Smooth muscle cell (in vitro differentiated cells): Measurements from ENCODE around the gene MYO1D. TPM values are rescaled to one million over a fixed set of nuclear protein-coding genes. Genes with fewer than 3 reads are reported as not detected.

ENCODE experiments used
- DNase-seq: peaks from one replicate; lab custom pipeline; 2025; ENCODE audit not compliant: unreplicated experiment; lab: John Stamatoyannopoulos, UW
- H2AFZ ChIP-seq: fragments of 200-600 bp; sonication (generic); 2 replicates; pipeline ENCODE4 v1.6.0; 2016; ENCODE audit warnings: antibody characterized with exemption, low read depth, mild to moderate bottlenecking
- H3F3A ChIP-seq: fragments of 200-600 bp; sonication (generic); 2 replicates; pipeline ENCODE4 v1.6.0; 2017; ENCODE audit warnings: antibody characterized with exemption, low read depth
- H3K27ac ChIP-seq: fragments of 200-600 bp; sonication (generic); 2 replicates; pipeline ENCODE4 v1.5.1; 2016; ENCODE audit warnings: low read depth, mild to moderate bottlenecking
- H3K27me3 ChIP-seq: fragments of 200-600 bp; sonication (generic); 2 replicates; pipeline ENCODE4 v1.6.1; 2016; ENCODE audit warnings: low read depth, mild to moderate bottlenecking
- H3K36me3 ChIP-seq: fragments of 200-600 bp; sonication (generic); 2 replicates; pipeline ENCODE4 v1.5.1; 2016; ENCODE audit warnings: low read depth
- H3K4me1 ChIP-seq: fragments of 200-600 bp; sonication (generic); 2 replicates; pipeline ENCODE4 v1.5.1; 2016; ENCODE audit warnings: low read depth
- H3K4me2 ChIP-seq: fragments of 200-600 bp; sonication (generic); 2 replicates; pipeline ENCODE4 v1.6.0; 2016; ENCODE audit warnings: mild to moderate bottlenecking
- H3K4me3 ChIP-seq: fragments of 200-600 bp; sonication (generic); 2 replicates; pipeline ENCODE4 v1.5.1; 2016; ENCODE audit warnings: mild to moderate bottlenecking
- H3K79me2 ChIP-seq: fragments of 200-600 bp; sonication (generic); 2 replicates; pipeline ENCODE4 v1.6.0; 2016; ENCODE audit warnings: low read depth, mild to moderate bottlenecking
- H3K9ac ChIP-seq: fragments of 200-600 bp; sonication (generic); 2 replicates; pipeline ENCODE4 v1.6.0; 2016; ENCODE audit warnings: low read depth
- H3K9me3 ChIP-seq: fragments of 200-600 bp; sonication (generic); replicated peaks from 2 replicates; pipeline ENCODE4 v1.5.1; 2016; ENCODE audit warnings: low read depth
- H4K20me1 ChIP-seq: fragments of 200-600 bp; sonication (generic); 2 replicates; pipeline ENCODE4 v1.6.0; 2016; ENCODE audit warnings: low read depth
- CTCF ChIP-seq: fragments of 200-600 bp; sonication (generic); IDR thresholded peaks from 2 replicates; pipeline ENCODE4 v1.5.1; 2017; ENCODE audit warnings: borderline replicate concordance, mild to moderate bottlenecking, antibody characterized with exemption; ENCODE audit not compliant: insufficient read depth, poor library complexity, severe bottlenecking
- WGBS: methylation state at CpG from one replicate; pipeline ENCODE4 v1.1.7; 2016; ENCODE audit warnings: low lambda C conversion rate; 5-methylcytosine and 5-hydroxymethylcytosine counted together
- polyA plus RNA-seq: library from polyadenylated mRNA; unstranded; fragments of >200 nt; fragmentation: Nextera tagmentation; extraction: Ambion mirVana; gene quantifications from 2 replicates; pipeline ENCODE4 v1.2.1, GENCODE V29; 2016
- total RNA-seq: library from RNA; depleted of rRNA; stranded (reverse); fragments of >200 nt; gene quantifications from 2 replicates; pipeline ENCODE4 v1.2.3, GENCODE V29; 2014

Gene MYO1D
- total and polyA plus RNA-seq, 2 experiments from 2014 or later = 13.9 to 35.7 TPM

- WGBS = 79% methylated on average over 5 of the region's 5 CpGs
- Histone ChIP-seq H3K4me1 (peaks cover 2% of the 10 kb centered on the region), H3K36me3 (no peaks in the 10 kb centered on the region), H3K27ac (no peak overlapping the region), H3K4me3 (no peak overlapping the region), H3K79me2 (no peaks in the 10 kb centered on the region), H3K27me3 (no peaks in the 10 kb centered on the region), H3F3A (no peaks in the 10 kb centered on the region), H4K20me1 (no peaks in the 10 kb centered on the region), H3K9me3 (no peaks in the 10 kb centered on the region), H3K9ac (no peak overlapping the region), H2AFZ (no peak overlapping the region), H3K4me2 (no peak overlapping the region)
- TF ChIP-seq CTCF = no peak
- DNase-seq = no peak
These were observed 335.3 kb downstream of the MYO1D start for GRCh38 chr17:32541640-32542039.

- Histone ChIP-seq H3K79me2 (no peaks in the 10 kb centered on the region), H3K9ac (no peak overlapping the region), H3K4me3 (no peak overlapping the region), H3K27ac (peak overlapping the region; percentile 27), H3K36me3 (no peaks in the 10 kb centered on the region), H3K9me3 (no peaks in the 10 kb centered on the region), H4K20me1 (no peaks in the 10 kb centered on the region), H3K4me2 (peak overlapping the region; percentile 43), H3F3A (no peaks in the 10 kb centered on the region), H3K4me1 (peaks cover 4% of the 10 kb centered on the region), H2AFZ (no peak overlapping the region), H3K27me3 (no peaks in the 10 kb centered on the region)
- 66% methylated on average over 8 of the region's 8 CpGs for WGBS
- no peak for DNase-seq
- no peak for TF ChIP-seq CTCF
These were observed 339.9 kb downstream of the MYO1D start for GRCh38 chr17:32536736-32537643.

GRCh38 chr17:32533296-32533695 is 343.6 kb downstream of the MYO1D start:
- H3K4me3 ChIP-seq = no peak overlapping the region
- H3K36me3 ChIP-seq = no peaks in the 10 kb centered on the region
- no peak for TF ChIP-seq CTCF
- H3F3A ChIP-seq = no peaks in the 10 kb centered on the region
- 88% methylated on average over 3 of the region's 3 CpGs for WGBS
- no peaks in the 10 kb centered on the region for H3K9me3 ChIP-seq
- H3K9ac ChIP-seq = no peak overlapping the region
- no peak overlapping the region for H3K4me2 ChIP-seq
- H3K79me2 ChIP-seq = no peaks in the 10 kb centered on the region
- H4K20me1 ChIP-seq = no peaks in the 10 kb centered on the region
- DNase-seq = no peak
- no peak overlapping the region for H2AFZ ChIP-seq
- H3K27me3 ChIP-seq = no peaks in the 10 kb centered on the region
- H3K4me1 ChIP-seq = peaks cover 4% of the 10 kb centered on the region
- no peak overlapping the region for H3K27ac ChIP-seq

- Histone ChIP-seq H3K27ac (no peak overlapping the region), H3K9ac (no peak overlapping the region), H3F3A (no peaks in the 10 kb centered on the region), H2AFZ (no peak overlapping the region), H3K79me2 (no peaks in the 10 kb centered on the region), H3K9me3 (no peaks in the 10 kb centered on the region), H3K27me3 (no peaks in the 10 kb centered on the region), H3K4me1 (no peaks in the 10 kb centered on the region), H4K20me1 (no peaks in the 10 kb centered on the region), H3K4me2 (no peak overlapping the region), H3K36me3 (no peaks in the 10 kb centered on the region), H3K4me3 (no peak overlapping the region)
- no peak for DNase-seq
- WGBS = 84% methylated on average over 10 of the region's 10 CpGs
- no peak for TF ChIP-seq CTCF
These were observed 347.3 kb downstream of the MYO1D start for GRCh38 chr17:32529604-32530003.
